Mesenchymal stem cell (in vitro differentiated cells and primary cell): ENCODE results near the gene ITPRIPL2.

Experiments
- DNase-seq: peaks from one replicate; pipeline ENCODE4 v3.0.0-alpha.2; 2013
- H2AFZ ChIP-seq: one replicate; pipeline ENCODE4 v1.6.1; 2013; ENCODE audit warnings: low read depth, mild to moderate bottlenecking, control low read depth, inconsistent platforms, low read length, moderate library complexity
- H2AK5ac ChIP-seq: 2 replicates; pipeline ENCODE4 v1.6.1; 2013; ENCODE audit warnings: low read length, moderate library complexity, mild to moderate bottlenecking, inconsistent platforms; ENCODE audit not compliant: severe bottlenecking
- H2BK120ac ChIP-seq: one replicate; pipeline ENCODE4 v1.6.1; 2013; ENCODE audit warnings: low read depth, mild to moderate bottlenecking, inconsistent platforms, low read length, moderate library complexity
- H2BK12ac ChIP-seq, 2 experiments: one replicate each; pipeline ENCODE4 v1.6.1; 2013; ENCODE audit warnings: inconsistent platforms in 2 of 2, low read length in 2 of 2, mild to moderate bottlenecking in 2 of 2, moderate library complexity in 2 of 2, control low read depth in 1 of 2
- H2BK15ac ChIP-seq: one replicate; pipeline ENCODE4 v1.6.1; 2013; ENCODE audit warnings: mild to moderate bottlenecking, low read depth, inconsistent platforms; ENCODE audit not compliant: poor library complexity, severe bottlenecking
- H2BK5ac ChIP-seq: 2 replicates; pipeline ENCODE4 v1.6.1; 2013; ENCODE audit warnings: low read depth, mild to moderate bottlenecking, low read length, control low read depth, inconsistent platforms; ENCODE audit not compliant: poor library complexity, severe bottlenecking
- H3K14ac ChIP-seq, 2 experiments: one replicate each; pipeline ENCODE4 v1.6.1; 2013; ENCODE audit warnings: inconsistent platforms in 2 of 2, low read length in 2 of 2, control low read depth in 1 of 2, mild to moderate bottlenecking in 1 of 2, moderate library complexity in 1 of 2
- H3K18ac ChIP-seq, 2 experiments: one replicate each; pipeline ENCODE4 v1.6.1; 2013; ENCODE audit warnings: inconsistent platforms in 2 of 2, low read length in 2 of 2, control low read depth in 1 of 2, low read depth in 1 of 2, mild to moderate bottlenecking in 1 of 2
- H3K23ac ChIP-seq, 2 experiments: one replicate each; pipeline ENCODE4 v1.6.1; 2013; ENCODE audit warnings: inconsistent platforms in 2 of 2, low read length in 2 of 2, mild to moderate bottlenecking in 2 of 2, moderate library complexity in 2 of 2, control low read depth in 1 of 2
- H3K27ac ChIP-seq: 2 replicates; pipeline ENCODE4 v1.5.1; 2013; ENCODE audit warnings: mild to moderate bottlenecking, moderate library complexity, low read length, control low read depth, inconsistent platforms; ENCODE audit not compliant: poor library complexity, severe bottlenecking
- H3K27me3 ChIP-seq, 2 experiments: 2 replicates each; pipeline versions ENCODE4 v1.6.1 to v1.7.0; 2013; ENCODE audit warnings: low read length in 2 of 2, mild to moderate bottlenecking in 2 of 2, moderate library complexity in 2 of 2, control low read depth in 1 of 2, inconsistent platforms in 1 of 2; ENCODE audit not compliant: control insufficient read depth in 1 of 2, insufficient read depth in 1 of 2
- H3K36me3 ChIP-seq, 2 experiments: 2 replicates each; pipeline versions ENCODE4 v1.6.1 to v1.7.0; 2013; ENCODE audit warnings: low read length in 2 of 2, control low read depth in 1 of 2, inconsistent platforms in 1 of 2, low read depth in 1 of 2, mild to moderate bottlenecking in 1 of 2; ENCODE audit not compliant: insufficient read depth in 2 of 2, control insufficient read depth in 1 of 2
- H3K4ac ChIP-seq, 2 experiments: one replicate each; pipeline ENCODE4 v1.6.1; 2013; ENCODE audit warnings: inconsistent platforms in 2 of 2, low read length in 2 of 2, mild to moderate bottlenecking in 2 of 2, moderate library complexity in 2 of 2, control low read depth in 1 of 2, low read depth in 1 of 2
- H3K4me1 ChIP-seq: 2 replicates; pipeline ENCODE4 v1.6.1; 2013; ENCODE audit warnings: low read depth, low read length, control low read depth; ENCODE audit not compliant: control insufficient read depth, insufficient read depth
- H3K4me2 ChIP-seq: 2 replicates; pipeline ENCODE4 v1.6.1; 2013; ENCODE audit warnings: low read length, mild to moderate bottlenecking, inconsistent platforms; ENCODE audit not compliant: poor library complexity, severe bottlenecking
- H3K4me3 ChIP-seq, 2 experiments: 2 replicates each; pipeline versions ENCODE4 v1.5.1 to v1.7.0; 2013; ENCODE audit warnings: low read length in 2 of 2, mild to moderate bottlenecking in 2 of 2, control low read depth in 1 of 2, low read depth in 1 of 2; ENCODE audit not compliant: insufficient read depth in 1 of 2
- H3K79me1 ChIP-seq: replicated peaks from 2 replicates; pipeline ENCODE4 v1.6.1; 2013; ENCODE audit warnings: mild to moderate bottlenecking, control low read depth, low read length, inconsistent platforms; ENCODE audit not compliant: poor library complexity, severe bottlenecking
- H3K9ac ChIP-seq: 2 replicates; pipeline ENCODE4 v1.7.0; 2013; ENCODE audit warnings: mild to moderate bottlenecking, low read length, moderate library complexity
- H3K9me3 ChIP-seq: 2 replicates; pipeline ENCODE4 v1.7.0; 2013; ENCODE audit warnings: mild to moderate bottlenecking, low read length; ENCODE audit not compliant: control insufficient read depth
- H4K8ac ChIP-seq: one replicate; pipeline ENCODE4 v1.6.1; 2013; ENCODE audit warnings: inconsistent platforms, mild to moderate bottlenecking, low read length, moderate library complexity
- H4K91ac ChIP-seq: one replicate; pipeline ENCODE4 v1.6.1; 2013; ENCODE audit warnings: mild to moderate bottlenecking, low read length, inconsistent platforms
- WGBS: methylation state at CpG from one replicate; pipeline ENCODE4 v1.1.7; 2013; ENCODE audit warnings: mixed read lengths; 5-methylcytosine and 5-hydroxymethylcytosine counted together

Gene ITPRIPL2

GRCh38 chr16:19118938-19119431 is 5.2 kb downstream of the ITPRIPL2 start:
- H2BK120ac ChIP-seq: peak overlapping the region; percentile 98
- no peaks in the 10 kb centered on the region for H3K27me3 ChIP-seq
- peak overlapping the region; percentile 69 for H3K4me2 ChIP-seq
- peaks cover 25 to 36% of the 10 kb centered on the region in 2 experiments for H3K36me3 ChIP-seq
- DNase-seq: peak; percentile 98
- peaks cover 15% of the 10 kb centered on the region for H3K79me1 ChIP-seq
- H2AK5ac ChIP-seq: peak overlapping the region; percentile 85
- H3K9me3 ChIP-seq: no peaks in the 10 kb centered on the region
- peak overlapping the region; percentile 97 for H3K27ac ChIP-seq
- WGBS: 11% methylated on average over 6 of the region's 6 CpGs
- peak overlapping the region; percentile 89 for H2BK5ac ChIP-seq
- peak overlapping the region; percentile 82 to 96 for H3K4ac ChIP-seq
- peak overlapping the region in 1 of 2 experiments; percentile 78 for H3K4me3 ChIP-seq
- H4K8ac ChIP-seq: peak overlapping the region; percentile 31
- H3K18ac ChIP-seq: peak overlapping the region; percentile 86 to 91
- H2BK12ac ChIP-seq: peak overlapping the region in 1 of 2 experiments; percentile 75
- no peak overlapping the region for H2AFZ ChIP-seq
- H3K23ac ChIP-seq: no peak overlapping the region
- H3K4me1 ChIP-seq: peaks cover 21% of the 10 kb centered on the region
- peak overlapping the region; percentile 93 for H3K9ac ChIP-seq
- no peak overlapping the region for H3K14ac ChIP-seq
- H4K91ac ChIP-seq: peak overlapping the region; percentile 92
- no peak overlapping the region for H2BK15ac ChIP-seq

GRCh38 chr16:19119564-19119963 is 5.8 kb downstream of the ITPRIPL2 start:
- WGBS: 17% methylated on average over 3 of the region's 5 CpGs
- no peak overlapping the region for H4K8ac ChIP-seq
- H3K9ac ChIP-seq: peak overlapping the region; percentile 93
- H3K4ac ChIP-seq: no peak overlapping the region
- H3K4me2 ChIP-seq: no peak overlapping the region
- no peak overlapping the region for H3K18ac ChIP-seq
- H3K4me3 ChIP-seq: peak overlapping the region in 1 of 2 experiments; percentile 78
- peaks cover 18% of the 10 kb centered on the region for H3K4me1 ChIP-seq
- peak overlapping the region; percentile 97 for H3K27ac ChIP-seq
- peak overlapping the region; percentile 23 for H2AK5ac ChIP-seq
- H2BK15ac ChIP-seq: no peak overlapping the region
- H3K23ac ChIP-seq: no peak overlapping the region
- no peak overlapping the region for H2BK12ac ChIP-seq
- H2BK5ac ChIP-seq: no peak overlapping the region
- no peak overlapping the region for H2AFZ ChIP-seq
- H2BK120ac ChIP-seq: peak overlapping the region; percentile 74
- peak; percentile 90 for DNase-seq
- no peaks in the 10 kb centered on the region for H3K9me3 ChIP-seq
- no peaks in the 10 kb centered on the region for H3K27me3 ChIP-seq
- peaks cover 15% of the 10 kb centered on the region for H3K79me1 ChIP-seq
- peaks cover 25 to 38% of the 10 kb centered on the region in 2 experiments for H3K36me3 ChIP-seq
- no peak overlapping the region for H4K91ac ChIP-seq
- no peak overlapping the region for H3K14ac ChIP-seq

- H3K4ac ChIP-seq: no peak overlapping the region
- H3K9me3 ChIP-seq: peaks cover 4% of the 10 kb centered on the region
- peaks cover 15% of the 10 kb centered on the region for H3K79me1 ChIP-seq
- H2BK15ac ChIP-seq: no peak overlapping the region
- H4K91ac ChIP-seq: no peak overlapping the region
- peak overlapping the region in 1 of 2 experiments; percentile 43 for H2BK12ac ChIP-seq
- no peak overlapping the region for H2AK5ac ChIP-seq
- no peak overlapping the region for H3K18ac ChIP-seq
- no peak overlapping the region for H2BK120ac ChIP-seq
- H2BK5ac ChIP-seq: no peak overlapping the region
- no peak overlapping the region for H3K14ac ChIP-seq
- H2AFZ ChIP-seq: no peak overlapping the region
- H3K9ac ChIP-seq: no peak overlapping the region
- DNase-seq: no peak
- H3K23ac ChIP-seq: no peak overlapping the region
- no peaks in the 10 kb centered on the region for H3K27me3 ChIP-seq
- no peak overlapping the region for H4K8ac ChIP-seq
- peaks cover 3% of the 10 kb centered on the region for H3K4me1 ChIP-seq
- WGBS: 98% methylated on average over 6 of the region's 6 CpGs
- no peak overlapping the region for H3K4me3 ChIP-seq
- peaks cover 15 to 22% of the 10 kb centered on the region in 2 experiments for H3K36me3 ChIP-seq
- no peak overlapping the region for H3K27ac ChIP-seq
- H3K4me2 ChIP-seq: no peak overlapping the region
Measured at GRCh38 chr16:19123535-19124178, 9.9 kb downstream of the ITPRIPL2 start.

- DNase-seq: no peak
- H3K4me1 ChIP-seq: peaks cover 4% of the 10 kb centered on the region
- no peak overlapping the region for H3K4me3 ChIP-seq
- no peak overlapping the region for H3K4ac ChIP-seq
- H2AFZ ChIP-seq: no peak overlapping the region
- no peak overlapping the region for H3K27ac ChIP-seq
- no peak overlapping the region for H2BK12ac ChIP-seq
- H4K91ac ChIP-seq: no peak overlapping the region
- H3K79me1 ChIP-seq: peaks cover 11% of the 10 kb centered on the region
- no peak overlapping the region for H2AK5ac ChIP-seq
- peaks cover 12 to 15% of the 10 kb centered on the region in 2 experiments for H3K36me3 ChIP-seq
- H3K14ac ChIP-seq: no peak overlapping the region
- peaks cover 4% of the 10 kb centered on the region for H3K9me3 ChIP-seq
- no peak overlapping the region for H2BK120ac ChIP-seq
- H4K8ac ChIP-seq: no peak overlapping the region
- H3K27me3 ChIP-seq: no peaks in the 10 kb centered on the region
- no peak overlapping the region for H3K18ac ChIP-seq
- no peak overlapping the region for H2BK15ac ChIP-seq
- no peak overlapping the region for H3K23ac ChIP-seq
- H3K9ac ChIP-seq: no peak overlapping the region
- H2BK5ac ChIP-seq: no peak overlapping the region
- no peak overlapping the region for H3K4me2 ChIP-seq
Measured at GRCh38 chr16:19126300-19126699, 12.5 kb downstream of the ITPRIPL2 start.
